H1 (cell line): ENCODE measurements around the gene VWA7. TPM values are rescaled to one million over a fixed set of nuclear protein-coding genes. Genes with fewer than 3 reads are reported as not detected.
A peak's percentile ranks its signal among the peaks of the same experiment; 100 is the strongest.

Experiments used
- CTBP2 ChIP-seq: IDR thresholded peaks from 2 replicates; pipeline ENCODE4 v1.7.0; 2011; ENCODE audit warnings: borderline replicate concordance, mild to moderate bottlenecking, moderate library complexity, mixed read lengths, low read length; ENCODE audit not compliant: insufficient read depth, insufficient read length
- SAP30 ChIP-seq: fragments of 300-600 bp; sonication (generic); IDR thresholded peaks from 2 replicates; pipeline ENCODE4 v1.7.1; 2012; ENCODE audit warnings: low read length, moderate library complexity, mild to moderate bottlenecking, inconsistent platforms; ENCODE audit not compliant: insufficient read depth, insufficient replicate concordance
- polyA plus RNA-seq, 7 experiments: library from polyadenylated mRNA; depleted of rRNA in 3 of 7; stranded (reverse) in 5 of 7; unstranded in 2 of 7; fragments of >200 nt in 5 of 7; fragments of 200-250 nt in 2 of 7; gene quantifications; 1 replicate in 5 of 7; 2 replicates in 1 of 7; 4 replicates in 1 of 7; pipeline versions ENCODE4 v1.2.1 to v1.2.3, GENCODE V29; 2011 to 2013; ENCODE audit warnings: missing spikeins in 2 of 7, mixed read lengths in 2 of 7
- total RNA-seq: library from RNA; stranded (reverse); fragmentation: NEBNext Ultra II Directional; extraction: Animal tissue kit (Norgen Biotek cat#: 25700); gene quantifications from 2 replicates; pipeline ENCODE4 v1.2.1, GENCODE V29; 2021
- TF ChIP-seq, protein P1 (sequence below): fragments of 300-600 bp; sonication (generic); IDR thresholded peaks from 2 replicates; pipeline ENCODE4 v1.7.1; 2012; ENCODE audit warnings: low read length, moderate library complexity, mild to moderate bottlenecking, inconsistent platforms; ENCODE audit not compliant: insufficient replicate concordance
- TF ChIP-seq, protein P2 (sequence below): IDR thresholded peaks from 2 replicates; pipeline ENCODE4 v1.6.1; 2011; ENCODE audit warnings: low read length, improper control_type of control experiment
- TF ChIP-seq, protein P3 (sequence below), 3 experiments: IDR thresholded peaks; 1 replicate in 2 of 3; 2 replicates in 1 of 3; pipeline versions ENCODE4 v1.5.1 to v1.6.1; 2011; ENCODE audit warnings: low read length in 3 of 3, mild to moderate bottlenecking in 3 of 3, inconsistent platforms in 2 of 3, low read depth in 1 of 3, moderate library complexity in 1 of 3; ENCODE audit not compliant: insufficient read depth in 1 of 3; ENCODE audit errors: control extremely low read depth in 1 of 3

VWA7 gene
- total and polyA plus RNA-seq, 2 of the 8 experiments (the other 6 are each of a cell fraction or from before 2014, with no cell fraction given) = 0.82 to 2.1 TPM

- TF ChIP-seq, protein P1, sequence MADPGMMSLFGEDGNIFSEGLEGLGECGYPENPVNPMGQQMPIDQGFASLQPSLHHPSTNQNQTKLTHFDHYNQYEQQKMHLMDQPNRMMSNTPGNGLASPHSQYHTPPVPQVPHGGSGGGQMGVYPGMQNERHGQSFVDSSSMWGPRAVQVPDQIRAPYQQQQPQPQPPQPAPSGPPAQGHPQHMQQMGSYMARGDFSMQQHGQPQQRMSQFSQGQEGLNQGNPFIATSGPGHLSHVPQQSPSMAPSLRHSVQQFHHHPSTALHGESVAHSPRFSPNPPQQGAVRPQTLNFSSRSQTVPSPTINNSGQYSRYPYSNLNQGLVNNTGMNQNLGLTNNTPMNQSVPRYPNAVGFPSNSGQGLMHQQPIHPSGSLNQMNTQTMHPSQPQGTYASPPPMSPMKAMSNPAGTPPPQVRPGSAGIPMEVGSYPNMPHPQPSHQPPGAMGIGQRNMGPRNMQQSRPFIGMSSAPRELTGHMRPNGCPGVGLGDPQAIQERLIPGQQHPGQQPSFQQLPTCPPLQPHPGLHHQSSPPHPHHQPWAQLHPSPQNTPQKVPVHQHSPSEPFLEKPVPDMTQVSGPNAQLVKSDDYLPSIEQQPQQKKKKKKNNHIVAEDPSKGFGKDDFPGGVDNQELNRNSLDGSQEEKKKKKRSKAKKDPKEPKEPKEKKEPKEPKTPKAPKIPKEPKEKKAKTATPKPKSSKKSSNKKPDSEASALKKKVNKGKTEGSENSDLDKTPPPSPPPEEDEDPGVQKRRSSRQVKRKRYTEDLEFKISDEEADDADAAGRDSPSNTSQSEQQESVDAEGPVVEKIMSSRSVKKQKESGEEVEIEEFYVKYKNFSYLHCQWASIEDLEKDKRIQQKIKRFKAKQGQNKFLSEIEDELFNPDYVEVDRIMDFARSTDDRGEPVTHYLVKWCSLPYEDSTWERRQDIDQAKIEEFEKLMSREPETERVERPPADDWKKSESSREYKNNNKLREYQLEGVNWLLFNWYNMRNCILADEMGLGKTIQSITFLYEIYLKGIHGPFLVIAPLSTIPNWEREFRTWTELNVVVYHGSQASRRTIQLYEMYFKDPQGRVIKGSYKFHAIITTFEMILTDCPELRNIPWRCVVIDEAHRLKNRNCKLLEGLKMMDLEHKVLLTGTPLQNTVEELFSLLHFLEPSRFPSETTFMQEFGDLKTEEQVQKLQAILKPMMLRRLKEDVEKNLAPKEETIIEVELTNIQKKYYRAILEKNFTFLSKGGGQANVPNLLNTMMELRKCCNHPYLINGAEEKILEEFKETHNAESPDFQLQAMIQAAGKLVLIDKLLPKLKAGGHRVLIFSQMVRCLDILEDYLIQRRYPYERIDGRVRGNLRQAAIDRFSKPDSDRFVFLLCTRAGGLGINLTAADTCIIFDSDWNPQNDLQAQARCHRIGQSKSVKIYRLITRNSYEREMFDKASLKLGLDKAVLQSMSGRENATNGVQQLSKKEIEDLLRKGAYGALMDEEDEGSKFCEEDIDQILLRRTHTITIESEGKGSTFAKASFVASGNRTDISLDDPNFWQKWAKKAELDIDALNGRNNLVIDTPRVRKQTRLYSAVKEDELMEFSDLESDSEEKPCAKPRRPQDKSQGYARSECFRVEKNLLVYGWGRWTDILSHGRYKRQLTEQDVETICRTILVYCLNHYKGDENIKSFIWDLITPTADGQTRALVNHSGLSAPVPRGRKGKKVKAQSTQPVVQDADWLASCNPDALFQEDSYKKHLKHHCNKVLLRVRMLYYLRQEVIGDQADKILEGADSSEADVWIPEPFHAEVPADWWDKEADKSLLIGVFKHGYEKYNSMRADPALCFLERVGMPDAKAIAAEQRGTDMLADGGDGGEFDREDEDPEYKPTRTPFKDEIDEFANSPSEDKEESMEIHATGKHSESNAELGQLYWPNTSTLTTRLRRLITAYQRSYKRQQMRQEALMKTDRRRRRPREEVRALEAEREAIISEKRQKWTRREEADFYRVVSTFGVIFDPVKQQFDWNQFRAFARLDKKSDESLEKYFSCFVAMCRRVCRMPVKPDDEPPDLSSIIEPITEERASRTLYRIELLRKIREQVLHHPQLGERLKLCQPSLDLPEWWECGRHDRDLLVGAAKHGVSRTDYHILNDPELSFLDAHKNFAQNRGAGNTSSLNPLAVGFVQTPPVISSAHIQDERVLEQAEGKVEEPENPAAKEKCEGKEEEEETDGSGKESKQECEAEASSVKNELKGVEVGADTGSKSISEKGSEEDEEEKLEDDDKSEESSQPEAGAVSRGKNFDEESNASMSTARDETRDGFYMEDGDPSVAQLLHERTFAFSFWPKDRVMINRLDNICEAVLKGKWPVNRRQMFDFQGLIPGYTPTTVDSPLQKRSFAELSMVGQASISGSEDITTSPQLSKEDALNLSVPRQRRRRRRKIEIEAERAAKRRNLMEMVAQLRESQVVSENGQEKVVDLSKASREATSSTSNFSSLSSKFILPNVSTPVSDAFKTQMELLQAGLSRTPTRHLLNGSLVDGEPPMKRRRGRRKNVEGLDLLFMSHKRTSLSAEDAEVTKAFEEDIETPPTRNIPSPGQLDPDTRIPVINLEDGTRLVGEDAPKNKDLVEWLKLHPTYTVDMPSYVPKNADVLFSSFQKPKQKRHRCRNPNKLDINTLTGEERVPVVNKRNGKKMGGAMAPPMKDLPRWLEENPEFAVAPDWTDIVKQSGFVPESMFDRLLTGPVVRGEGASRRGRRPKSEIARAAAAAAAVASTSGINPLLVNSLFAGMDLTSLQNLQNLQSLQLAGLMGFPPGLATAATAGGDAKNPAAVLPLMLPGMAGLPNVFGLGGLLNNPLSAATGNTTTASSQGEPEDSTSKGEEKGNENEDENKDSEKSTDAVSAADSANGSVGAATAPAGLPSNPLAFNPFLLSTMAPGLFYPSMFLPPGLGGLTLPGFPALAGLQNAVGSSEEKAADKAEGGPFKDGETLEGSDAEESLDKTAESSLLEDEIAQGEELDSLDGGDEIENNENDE = no peak
- TF ChIP-seq, protein P2, sequence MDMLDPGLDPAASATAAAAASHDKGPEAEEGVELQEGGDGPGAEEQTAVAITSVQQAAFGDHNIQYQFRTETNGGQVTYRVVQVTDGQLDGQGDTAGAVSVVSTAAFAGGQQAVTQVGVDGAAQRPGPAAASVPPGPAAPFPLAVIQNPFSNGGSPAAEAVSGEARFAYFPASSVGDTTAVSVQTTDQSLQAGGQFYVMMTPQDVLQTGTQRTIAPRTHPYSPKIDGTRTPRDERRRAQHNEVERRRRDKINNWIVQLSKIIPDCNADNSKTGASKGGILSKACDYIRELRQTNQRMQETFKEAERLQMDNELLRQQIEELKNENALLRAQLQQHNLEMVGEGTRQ = no peak
- TF ChIP-seq SAP30 (peak; percentile 83), CTBP2 (no peak)
- TF ChIP-seq, protein P3, sequence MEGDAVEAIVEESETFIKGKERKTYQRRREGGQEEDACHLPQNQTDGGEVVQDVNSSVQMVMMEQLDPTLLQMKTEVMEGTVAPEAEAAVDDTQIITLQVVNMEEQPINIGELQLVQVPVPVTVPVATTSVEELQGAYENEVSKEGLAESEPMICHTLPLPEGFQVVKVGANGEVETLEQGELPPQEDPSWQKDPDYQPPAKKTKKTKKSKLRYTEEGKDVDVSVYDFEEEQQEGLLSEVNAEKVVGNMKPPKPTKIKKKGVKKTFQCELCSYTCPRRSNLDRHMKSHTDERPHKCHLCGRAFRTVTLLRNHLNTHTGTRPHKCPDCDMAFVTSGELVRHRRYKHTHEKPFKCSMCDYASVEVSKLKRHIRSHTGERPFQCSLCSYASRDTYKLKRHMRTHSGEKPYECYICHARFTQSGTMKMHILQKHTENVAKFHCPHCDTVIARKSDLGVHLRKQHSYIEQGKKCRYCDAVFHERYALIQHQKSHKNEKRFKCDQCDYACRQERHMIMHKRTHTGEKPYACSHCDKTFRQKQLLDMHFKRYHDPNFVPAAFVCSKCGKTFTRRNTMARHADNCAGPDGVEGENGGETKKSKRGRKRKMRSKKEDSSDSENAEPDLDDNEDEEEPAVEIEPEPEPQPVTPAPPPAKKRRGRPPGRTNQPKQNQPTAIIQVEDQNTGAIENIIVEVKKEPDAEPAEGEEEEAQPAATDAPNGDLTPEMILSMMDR (IDR thresholded peaks at IDR 0.05; ENCODE audit: control extremely low read depth in 1 of 3, insufficient read depth in 1 of 3, low read depth in 1 of 3, low read length in 3 of 3) = no peak
These were observed 17.9 kb upstream of the VWA7 start (continued) for GRCh38 chr6:31794866-31795615.
